Testis (tissue), 2 donors: ENCODE measurements around the gene MTMR3.

Source experiments
- POLR2A ChIP-seq: fragments of 450-650 bp; IDR thresholded peaks from one replicate; pipeline ENCODE4 v1.6.1; 2017; ENCODE audit warnings: antibody characterized with exemption, mild to moderate bottlenecking, moderate library complexity
- TF ChIP-seq, protein P1 (sequence below), 3 experiments: fragments of 450-650 bp in 2 of 3; fragments of 200-600 bp in 1 of 3; sonication (generic) in 1 of 3; IDR thresholded peaks; one replicate each; pipeline ENCODE4 v1.5.1; 2016 to 2019; ENCODE audit warnings: antibody characterized with exemption in 3 of 3, mild to moderate bottlenecking in 2 of 3, moderate library complexity in 1 of 3

DNA sequence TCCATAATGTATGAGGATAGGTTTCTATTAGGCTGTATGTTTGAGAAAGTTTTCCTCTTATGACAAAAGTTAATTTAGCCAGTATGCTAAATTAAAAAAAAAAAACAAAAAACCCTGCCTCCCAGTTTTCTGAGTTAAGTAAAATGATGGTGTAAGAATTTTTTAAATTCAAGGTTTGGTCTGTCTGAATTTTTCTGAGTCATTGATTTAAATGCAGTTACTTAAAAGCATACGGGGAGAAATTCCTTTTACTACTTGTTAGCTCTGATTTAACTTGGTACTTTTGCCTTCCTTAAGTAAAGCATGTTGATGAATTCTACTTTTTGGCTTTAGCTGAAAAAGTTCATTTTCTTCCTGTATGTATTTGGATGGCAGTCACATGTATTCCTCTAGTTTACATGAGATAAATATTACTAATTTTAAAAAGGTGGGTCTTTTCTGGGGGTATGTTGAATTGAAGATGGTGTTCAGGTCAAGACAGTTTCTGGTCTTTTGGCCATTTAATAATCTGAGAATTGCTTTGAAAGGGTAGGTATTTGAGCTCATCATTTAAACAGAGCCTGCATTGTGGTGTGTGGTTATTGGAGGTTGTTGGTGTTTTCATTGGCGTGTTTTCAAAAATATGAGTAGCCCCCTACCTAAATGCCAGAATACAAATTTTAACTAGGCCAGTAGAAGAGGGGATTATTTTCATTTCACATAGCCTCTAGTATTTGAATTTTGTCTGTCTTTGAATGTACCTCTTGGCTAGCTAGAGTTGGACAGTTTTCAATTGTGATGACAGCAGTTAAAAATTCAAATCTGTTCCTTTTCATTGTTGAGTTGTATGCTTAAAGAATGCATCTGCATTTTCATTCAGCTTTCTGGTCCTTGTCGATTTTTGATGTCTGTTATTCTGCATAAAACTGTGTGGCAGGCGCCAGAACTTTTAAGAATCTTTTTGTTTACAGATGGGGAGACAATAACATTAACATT, 64.7 kb downstream of the MTMR3 start:
- TF ChIP-seq, protein P1, sequence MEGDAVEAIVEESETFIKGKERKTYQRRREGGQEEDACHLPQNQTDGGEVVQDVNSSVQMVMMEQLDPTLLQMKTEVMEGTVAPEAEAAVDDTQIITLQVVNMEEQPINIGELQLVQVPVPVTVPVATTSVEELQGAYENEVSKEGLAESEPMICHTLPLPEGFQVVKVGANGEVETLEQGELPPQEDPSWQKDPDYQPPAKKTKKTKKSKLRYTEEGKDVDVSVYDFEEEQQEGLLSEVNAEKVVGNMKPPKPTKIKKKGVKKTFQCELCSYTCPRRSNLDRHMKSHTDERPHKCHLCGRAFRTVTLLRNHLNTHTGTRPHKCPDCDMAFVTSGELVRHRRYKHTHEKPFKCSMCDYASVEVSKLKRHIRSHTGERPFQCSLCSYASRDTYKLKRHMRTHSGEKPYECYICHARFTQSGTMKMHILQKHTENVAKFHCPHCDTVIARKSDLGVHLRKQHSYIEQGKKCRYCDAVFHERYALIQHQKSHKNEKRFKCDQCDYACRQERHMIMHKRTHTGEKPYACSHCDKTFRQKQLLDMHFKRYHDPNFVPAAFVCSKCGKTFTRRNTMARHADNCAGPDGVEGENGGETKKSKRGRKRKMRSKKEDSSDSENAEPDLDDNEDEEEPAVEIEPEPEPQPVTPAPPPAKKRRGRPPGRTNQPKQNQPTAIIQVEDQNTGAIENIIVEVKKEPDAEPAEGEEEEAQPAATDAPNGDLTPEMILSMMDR (IDR thresholded peaks at IDR 0.05): no peak
- TF ChIP-seq POLR2A: no peak
